ENCODE measurements around the gene KIF5A.

GRCh38 chr12:57623385-57623784 lies 73.5 kb downstream of the KIF5A start:
- TF ChIP-seq TCF12 (IDR thresholded peaks at IDR 0.05; ENCODE audit: low read depth), result no peak
- TF ChIP-seq MAX (IDR thresholded peaks at IDR 0.05), result no peak
- no peak for TF ChIP-seq TAF1 (IDR thresholded peaks at IDR 0.05; ENCODE audit: low read depth)
- TF ChIP-seq EP300 (IDR thresholded peaks at IDR 0.05; ENCODE audit: borderline replicate concordance), result no peak
- TF ChIP-seq REST (IDR thresholded peaks at IDR 0.05; ENCODE audit: low read depth), result no peak

All from Ishikawa (cell line).